Fibroblast of the aortic adventitia (primary cell): ENCODE measurements around the gene PRKG2. TPM values are rescaled to one million over a fixed set of nuclear protein-coding genes. Genes with fewer than 3 reads are reported as not detected.

Experiments used
- DNase-seq: peaks from one replicate; pipeline ENCODE4 v3.0.0-alpha.2; 2010; ENCODE audit warnings: low read depth
- H3K4me3 ChIP-seq: 2 replicates; pipeline ENCODE4 v1.5.1; 2011; ENCODE audit warnings: low read depth, mild to moderate bottlenecking, control low read depth, low read length, moderate library complexity
- total RNA-seq: library from RNA; depleted of rRNA; stranded (reverse); fragments of >200 nt; gene quantifications from 2 replicates; pipeline ENCODE4 v1.2.3, GENCODE V29; 2012; ENCODE audit warnings: low replicate concordance
- TF ChIP-seq, protein P1 (sequence below): IDR thresholded peaks from 2 replicates; pipeline ENCODE4 v1.5.1; 2011; ENCODE audit warnings: mild to moderate bottlenecking, low read length, control low read depth, inconsistent platforms; ENCODE audit not compliant: insufficient read depth

The PRKG2 gene
- total RNA-seq, 1 donor: 7.8 TPM

- DNase-seq: peak; percentile 64
- TF ChIP-seq, protein P1, sequence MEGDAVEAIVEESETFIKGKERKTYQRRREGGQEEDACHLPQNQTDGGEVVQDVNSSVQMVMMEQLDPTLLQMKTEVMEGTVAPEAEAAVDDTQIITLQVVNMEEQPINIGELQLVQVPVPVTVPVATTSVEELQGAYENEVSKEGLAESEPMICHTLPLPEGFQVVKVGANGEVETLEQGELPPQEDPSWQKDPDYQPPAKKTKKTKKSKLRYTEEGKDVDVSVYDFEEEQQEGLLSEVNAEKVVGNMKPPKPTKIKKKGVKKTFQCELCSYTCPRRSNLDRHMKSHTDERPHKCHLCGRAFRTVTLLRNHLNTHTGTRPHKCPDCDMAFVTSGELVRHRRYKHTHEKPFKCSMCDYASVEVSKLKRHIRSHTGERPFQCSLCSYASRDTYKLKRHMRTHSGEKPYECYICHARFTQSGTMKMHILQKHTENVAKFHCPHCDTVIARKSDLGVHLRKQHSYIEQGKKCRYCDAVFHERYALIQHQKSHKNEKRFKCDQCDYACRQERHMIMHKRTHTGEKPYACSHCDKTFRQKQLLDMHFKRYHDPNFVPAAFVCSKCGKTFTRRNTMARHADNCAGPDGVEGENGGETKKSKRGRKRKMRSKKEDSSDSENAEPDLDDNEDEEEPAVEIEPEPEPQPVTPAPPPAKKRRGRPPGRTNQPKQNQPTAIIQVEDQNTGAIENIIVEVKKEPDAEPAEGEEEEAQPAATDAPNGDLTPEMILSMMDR: no peak
These were observed 41.3 kb upstream of the PRKG2 start for GRCh38 chr4:81256059-81256970.

GRCh38 chr4:81255524-81255923 is 40.5 kb upstream of the PRKG2 start:
- no peak overlapping the region for H3K4me3 ChIP-seq
- peak; percentile 78 for DNase-seq

More at GRCh38 chr4:81256059-81256970, 41.3 kb upstream of the PRKG2 start:
- no peak overlapping the region for H3K4me3 ChIP-seq

DNA sequence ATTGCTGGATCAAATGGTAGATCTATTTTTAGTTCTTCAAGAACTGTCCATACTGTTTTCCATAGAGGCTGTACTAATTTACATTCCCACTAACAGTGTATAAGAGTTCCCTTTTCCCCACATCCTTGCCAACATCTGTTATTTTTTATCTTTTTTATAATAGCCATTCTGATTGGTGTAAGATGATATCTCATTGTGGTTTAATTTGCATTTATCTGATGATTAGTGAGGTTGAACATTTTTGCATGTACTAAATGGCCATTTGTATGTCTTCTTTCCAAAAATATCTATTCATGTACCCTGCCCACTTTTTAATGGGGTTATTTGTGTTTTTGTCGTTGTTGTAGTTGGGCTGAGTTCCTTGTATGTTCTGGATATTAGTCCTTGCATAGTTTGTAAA is 35.4 kb upstream of the PRKG2 start:
- TF ChIP-seq, protein P1: no peak
- H3K4me3 ChIP-seq: no peak overlapping the region
- no peak for DNase-seq

More at GRCh38 chr4:81255524-81255923, 40.5 kb upstream of the PRKG2 start:
- TF ChIP-seq, protein P1: no peak

DNA sequence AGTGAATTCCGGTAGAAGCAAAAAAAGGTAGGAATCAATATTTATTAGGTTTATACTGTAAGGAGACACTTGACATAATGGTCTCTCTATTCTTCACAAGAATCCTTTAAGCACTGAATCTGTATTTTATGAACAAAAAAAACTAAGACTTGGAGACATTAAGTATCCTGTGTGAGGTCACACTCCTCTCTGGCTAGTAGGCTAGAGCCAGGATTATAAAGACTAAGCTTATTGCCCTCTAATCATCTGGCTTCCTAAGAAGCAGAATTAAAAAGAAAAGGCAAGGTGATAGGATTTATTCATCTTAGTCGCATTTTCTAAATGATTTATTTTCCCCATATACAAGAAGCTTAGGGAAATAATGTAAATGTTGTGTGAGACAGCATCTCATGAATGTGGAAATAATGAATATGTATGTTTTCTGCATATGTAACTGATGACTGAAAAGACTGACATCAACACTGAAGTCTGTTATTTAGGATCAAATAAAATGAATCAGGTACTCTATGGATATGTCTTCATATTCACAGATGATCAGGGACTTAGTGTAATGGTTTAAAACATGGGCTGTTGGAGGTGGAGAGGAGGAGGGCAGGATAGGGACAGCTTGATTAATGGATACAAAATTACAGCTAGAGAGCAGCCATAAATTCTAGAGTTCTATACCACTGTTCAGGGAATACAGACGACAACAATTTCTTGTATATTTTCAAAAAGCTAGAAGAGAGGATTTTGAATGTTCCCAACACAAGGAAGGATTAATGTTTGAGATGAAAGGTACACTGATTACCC is 30.4 kb upstream of the PRKG2 start:
- TF ChIP-seq, protein P1: no peak
- no peak overlapping the region for H3K4me3 ChIP-seq
- no peak for DNase-seq

- H3K4me3 ChIP-seq: no peak overlapping the region
- TF ChIP-seq, protein P1: no peak
- no peak for DNase-seq
These were observed 22.8 kb upstream of the PRKG2 start for GRCh38 chr4:81237791-81238190.

DNA sequence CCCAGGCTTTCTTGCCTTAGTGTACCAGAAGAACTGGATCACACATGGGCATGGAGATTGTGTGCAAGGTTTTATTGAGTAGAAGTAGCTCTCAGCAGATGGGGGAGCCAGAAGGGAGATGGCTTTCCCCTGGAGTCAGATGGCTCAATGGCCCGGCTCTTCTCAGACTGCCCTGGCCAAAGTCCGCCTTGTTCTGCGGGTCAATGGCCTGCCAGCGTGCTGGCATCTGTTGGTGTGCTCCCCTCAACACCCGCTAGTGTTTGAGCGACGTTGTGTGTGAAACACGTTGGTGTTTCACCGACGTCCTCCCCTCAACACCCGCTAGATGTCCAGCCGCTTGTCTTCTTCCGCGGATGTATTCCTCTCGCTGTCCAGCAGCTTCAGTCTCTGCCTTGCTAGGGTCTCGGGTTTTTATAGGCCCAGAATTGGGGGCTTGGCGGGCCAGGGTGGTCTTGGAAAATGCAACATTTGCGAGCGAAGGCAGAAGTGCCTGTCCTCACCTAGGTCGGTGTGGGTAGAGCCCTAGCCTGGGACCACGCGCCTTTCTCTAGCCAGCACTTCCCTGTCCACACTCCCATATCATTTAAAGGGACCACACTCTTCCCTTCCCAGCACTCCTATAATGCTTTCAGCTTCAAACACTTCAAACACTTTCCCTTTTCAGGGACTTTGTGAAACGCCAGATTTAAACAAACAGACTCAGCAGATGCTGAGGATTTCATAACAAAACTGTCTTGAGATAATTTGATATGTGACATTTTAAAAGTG is 21.1 kb upstream of the PRKG2 start:
- TF ChIP-seq, protein P1: no peak
- no peak for DNase-seq

More for the DNA sequence above, 21.1 kb upstream of the PRKG2 start:
- H3K4me3 ChIP-seq: no peak overlapping the region
